Measurements from ENCODE around the gene TMTC3. TPM values are rescaled to one million over a fixed set of nuclear protein-coding genes. Genes with fewer than 3 reads are reported as not detected.
"Not testable (repeated sequence)": the region's sequence is repeated elsewhere in the genome, so short reads cannot be mapped to it uniquely, and the experiment has no call there.

TMTC3 gene
- polyA plus RNA-seq, 3 donors = 21.5 to 25.3 (median 23.3) TPM

DNA sequence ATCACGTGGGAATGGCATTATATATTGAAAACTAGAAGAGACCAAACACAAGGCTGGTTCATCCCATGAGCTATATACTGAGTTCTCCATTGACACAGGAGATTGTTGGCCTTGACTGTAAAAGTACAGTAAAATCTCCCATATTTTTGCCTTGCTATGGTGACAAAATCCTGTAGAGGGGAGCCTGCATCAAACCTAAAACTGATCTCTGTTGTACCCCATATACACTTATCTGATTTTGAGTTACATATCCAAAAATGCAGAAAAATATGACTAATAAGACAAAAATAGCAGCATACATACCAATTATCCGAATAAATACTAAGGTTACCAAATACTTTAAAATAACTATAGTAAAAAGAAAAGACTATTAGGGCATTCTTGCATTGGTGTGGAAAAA, 60.4 kb downstream of the TMTC3 start:
- DNase-seq (ENCODE audit: extremely low read depth in 1 of 11, low read depth in 9 of 11, low spot score in 4 of 11) = no peak

DNA sequence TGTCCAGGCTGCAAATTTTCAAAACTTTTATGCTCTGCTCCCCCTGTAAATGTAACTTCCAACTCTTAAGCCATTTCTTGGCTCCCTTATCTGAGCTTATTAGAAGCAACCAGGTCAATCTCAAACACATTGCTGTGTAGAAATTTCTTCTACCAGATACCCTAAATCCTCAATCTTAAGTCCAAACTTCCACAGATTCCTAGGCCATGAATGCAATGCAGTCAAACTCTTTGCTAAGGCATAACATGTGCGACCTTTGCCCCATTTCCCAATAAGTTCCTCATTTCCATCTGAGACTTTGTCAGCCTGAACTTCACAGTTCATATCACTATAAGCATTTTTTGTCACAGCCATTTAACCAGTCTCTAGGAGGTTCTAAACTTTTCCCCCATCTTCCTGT, 64.5 kb downstream of the TMTC3 start:
- no peak for DNase-seq (ENCODE audit: extremely low read depth in 1 of 11, low read depth in 9 of 11, low spot score in 4 of 11)

DNA sequence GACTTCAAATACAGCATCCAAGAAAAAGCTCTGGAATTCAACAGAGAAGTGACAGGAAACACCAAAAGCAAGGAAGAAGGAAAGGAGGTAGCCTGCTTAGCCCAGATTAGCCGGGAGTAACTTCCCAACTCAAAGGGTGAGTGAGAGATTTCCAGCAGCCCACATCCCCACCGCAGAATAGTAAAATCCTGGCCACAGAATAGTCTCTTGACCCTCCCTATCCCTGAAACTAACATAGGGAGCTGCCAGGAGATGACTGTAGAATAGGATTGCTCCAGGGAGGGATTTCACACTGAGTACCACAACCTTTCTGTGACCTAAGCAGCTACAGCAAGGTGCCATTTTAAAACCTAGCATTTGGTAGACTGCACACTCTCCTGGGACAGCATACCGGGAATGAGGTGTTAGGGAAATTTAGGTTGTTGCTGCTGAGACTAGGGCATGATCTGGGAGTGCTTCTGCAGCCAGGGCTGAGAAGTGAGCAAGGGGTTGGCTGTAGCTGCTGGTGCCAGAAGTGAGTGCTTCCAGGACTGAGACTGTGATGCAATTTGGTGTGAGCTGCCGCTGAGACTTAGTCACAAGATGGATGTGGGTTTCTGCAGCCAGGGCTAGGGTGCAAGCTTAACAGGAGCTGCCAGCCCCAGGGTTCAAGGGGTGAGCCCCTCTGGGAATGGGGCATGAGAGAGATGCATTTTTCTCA, 66.0 kb downstream of the TMTC3 start:
- no peak for DNase-seq (ENCODE audit: extremely low read depth in 1 of 11, low read depth in 9 of 11, low spot score in 4 of 11)

- DNase-seq (ENCODE audit: extremely low read depth in 1 of 11, low read depth in 9 of 11, low spot score in 4 of 11) = no peak
Measured at GRCh38 chr12:88208661-88209060, 66.6 kb downstream of the TMTC3 start.

GRCh38 chr12:88210311-88210710, 68.2 kb downstream of the TMTC3 start:
- not testable (repeated sequence) for DNase-seq (ENCODE audit: extremely low read depth in 1 of 11, low read depth in 9 of 11, low spot score in 4 of 11)

- DNase-seq (ENCODE audit: extremely low read depth in 1 of 11, low read depth in 9 of 11, low spot score in 4 of 11) = no peak
Measured at GRCh38 chr12:88218293-88218692, 76.2 kb downstream of the TMTC3 start.

- no peak for DNase-seq (ENCODE audit: extremely low read depth in 1 of 11, low read depth in 9 of 11, low spot score in 4 of 11)
Measured at GRCh38 chr12:88219861-88220260, 77.8 kb downstream of the TMTC3 start.

- no peak for DNase-seq (ENCODE audit: extremely low read depth in 1 of 11, low read depth in 9 of 11, low spot score in 4 of 11)
Measured at GRCh38 chr12:88223519-88223918, 81.4 kb downstream of the TMTC3 start.

DNA sequence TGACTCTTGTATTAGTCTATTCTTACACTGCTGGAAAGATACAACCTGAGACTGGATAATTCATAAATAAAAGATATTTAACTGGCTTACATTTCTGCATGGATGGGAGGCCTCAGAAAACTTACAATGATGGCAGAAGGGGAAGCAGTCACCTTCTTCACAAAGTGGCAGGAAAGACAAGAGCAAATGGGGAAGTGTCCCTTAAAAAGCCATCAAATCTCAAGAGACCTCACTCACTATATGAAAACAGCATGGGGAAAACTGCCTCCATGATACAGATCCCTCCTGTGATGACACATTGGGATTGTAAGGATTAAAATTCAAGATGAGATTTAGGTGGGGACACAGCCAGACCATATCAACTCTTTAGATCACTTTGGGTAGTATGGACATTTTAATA, 83.7 kb downstream of the TMTC3 start:
- DNase-seq (ENCODE audit: extremely low read depth in 1 of 11, low read depth in 9 of 11, low spot score in 4 of 11) = no peak

DNA sequence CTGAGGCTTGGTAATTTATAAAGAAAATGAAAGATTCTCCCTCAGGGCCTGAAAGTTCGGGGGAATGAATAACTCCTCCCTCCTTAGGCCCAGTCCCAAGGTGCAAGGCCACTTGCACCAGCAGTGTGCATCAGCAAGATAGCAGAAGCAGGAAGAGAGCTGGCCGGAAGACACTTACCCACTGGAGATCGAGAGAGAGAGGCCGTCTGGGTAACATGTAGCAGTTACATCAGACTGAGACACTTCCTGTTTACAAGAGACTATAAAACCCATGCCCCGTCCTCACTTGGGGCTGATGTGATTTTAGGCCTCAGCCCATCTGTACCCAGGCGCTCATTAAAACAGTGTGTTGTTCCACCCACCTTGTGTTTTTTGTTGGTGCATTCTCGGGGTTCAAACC, 85.2 kb downstream of the TMTC3 start:
- DNase-seq (ENCODE audit: extremely low read depth in 1 of 11, low read depth in 9 of 11, low spot score in 4 of 11) = no peak

- DNase-seq (ENCODE audit: extremely low read depth in 1 of 11, low read depth in 9 of 11, low spot score in 4 of 11) = no peak
Measured at GRCh38 chr12:88227871-88228270, 85.8 kb downstream of the TMTC3 start.

DNA sequence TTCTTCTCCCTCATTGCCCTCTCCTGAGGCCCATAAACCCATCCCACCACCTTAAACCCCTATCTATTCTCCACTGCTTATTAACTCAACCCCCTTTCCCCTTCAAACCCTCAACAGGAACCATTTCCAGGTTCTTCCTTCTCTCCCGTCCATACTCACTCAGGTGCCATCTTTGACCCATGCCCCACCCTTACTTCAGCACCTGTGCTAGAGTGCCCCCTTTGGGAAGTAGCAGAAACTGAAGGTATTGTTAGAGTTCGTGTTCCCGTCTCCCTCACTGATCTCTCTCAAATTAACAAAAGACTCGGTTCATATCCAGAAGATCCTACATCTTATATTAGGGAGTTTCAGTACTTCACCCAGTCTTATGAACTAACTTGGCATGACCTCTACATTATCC, 86.6 kb downstream of the TMTC3 start:
- DNase-seq (ENCODE audit: extremely low read depth in 1 of 11, low read depth in 9 of 11, low spot score in 4 of 11) = no peak

- DNase-seq (ENCODE audit: extremely low read depth in 1 of 11, low read depth in 9 of 11, low spot score in 4 of 11) = no peak
Measured at GRCh38 chr12:88230271-88230670, 88.2 kb downstream of the TMTC3 start.

DNA sequence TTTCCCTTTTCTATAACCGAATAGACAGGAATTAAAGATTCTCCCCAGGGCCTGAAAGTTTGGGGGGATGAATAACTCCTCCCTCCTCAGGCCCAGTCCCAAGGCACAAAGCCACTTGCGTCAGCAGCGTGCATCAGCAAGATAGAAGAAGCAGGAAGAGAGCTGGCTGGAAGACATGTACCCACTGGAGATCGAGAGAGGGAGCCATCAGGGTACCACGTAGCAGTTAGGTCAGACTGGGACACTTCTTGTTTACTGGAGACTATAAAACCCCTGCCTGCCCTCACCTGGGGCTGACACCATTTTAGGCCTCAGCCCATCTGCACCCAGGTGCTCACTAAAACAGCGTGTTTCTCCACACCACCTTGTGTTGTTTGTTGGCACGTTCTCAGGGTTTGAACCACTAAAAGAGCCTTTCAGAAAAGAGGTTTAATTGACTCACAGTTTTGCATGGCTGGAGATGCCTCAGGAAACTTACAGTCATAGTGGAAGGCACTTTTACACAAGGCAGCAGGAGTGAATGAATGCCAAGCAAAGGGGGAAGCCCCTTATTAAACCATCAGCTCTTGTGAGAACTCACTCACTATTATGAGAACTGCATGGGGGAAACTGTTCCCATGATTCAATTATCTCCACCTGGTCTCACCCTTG, 93.2 kb downstream of the TMTC3 start:
- no peak for DNase-seq (ENCODE audit: extremely low read depth in 1 of 11, low read depth in 9 of 11, low spot score in 4 of 11)

GRCh38 chr12:88237954-88238353, 95.8 kb downstream of the TMTC3 start:
- DNase-seq (ENCODE audit: extremely low read depth in 1 of 11, low read depth in 9 of 11, low spot score in 4 of 11) = no peak

DNA sequence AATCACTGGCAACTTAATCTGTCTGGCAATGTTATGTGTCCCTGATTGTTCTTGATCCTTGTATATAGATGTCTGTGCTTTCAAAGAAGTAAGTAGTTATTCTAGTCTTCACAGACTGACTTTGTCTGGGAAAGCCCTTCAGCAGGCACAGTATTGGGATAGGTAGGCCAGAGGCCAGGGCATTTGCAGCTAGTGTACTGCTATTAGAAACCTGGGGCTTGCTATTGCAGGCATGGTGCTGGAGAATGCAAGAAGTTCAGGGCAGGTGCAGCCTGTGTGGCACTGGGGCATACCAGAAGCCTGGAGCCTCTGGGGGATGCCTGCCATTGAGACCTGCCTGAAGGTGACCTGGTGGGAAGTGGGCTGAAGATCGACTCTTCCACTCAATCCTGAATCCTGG, 96.3 kb downstream of the TMTC3 start:
- DNase-seq (ENCODE audit: extremely low read depth in 1 of 11, low read depth in 9 of 11, low spot score in 4 of 11) = no peak

DNA sequence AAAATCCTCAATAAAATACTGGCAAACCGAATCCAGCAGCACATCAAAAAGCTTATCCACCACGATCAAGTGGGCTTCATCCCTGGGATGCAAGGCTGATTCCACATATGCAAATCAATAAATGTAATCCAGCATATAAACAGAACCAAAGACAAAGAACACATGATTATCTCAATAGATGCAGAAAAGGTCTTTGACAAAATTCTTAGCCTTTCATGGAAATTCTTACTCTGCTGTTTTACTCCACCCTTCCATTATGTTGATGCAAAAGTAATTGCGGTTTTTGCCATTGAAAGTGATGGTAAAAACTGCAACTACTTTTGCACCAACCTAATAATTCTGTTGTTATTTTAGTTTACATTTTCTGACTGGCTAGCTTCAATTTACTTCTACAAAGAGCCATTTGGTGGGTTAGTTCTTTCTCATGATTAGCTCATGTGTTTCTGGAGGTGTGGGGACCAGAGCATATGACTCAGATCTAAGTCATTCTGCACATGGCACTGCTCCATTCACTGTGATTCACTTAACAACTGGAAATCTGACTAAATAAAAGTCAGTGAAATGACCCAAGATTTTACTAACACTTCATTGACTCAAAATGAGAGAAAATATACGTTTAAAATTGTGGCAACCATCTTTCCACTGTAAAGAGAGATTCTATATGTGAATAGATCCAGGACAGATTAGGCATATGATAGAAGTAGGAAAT, 99.9 kb downstream of the TMTC3 start:
- DNase-seq (ENCODE audit: extremely low read depth in 1 of 11, low read depth in 9 of 11, low spot score in 4 of 11) = no peak

DNA sequence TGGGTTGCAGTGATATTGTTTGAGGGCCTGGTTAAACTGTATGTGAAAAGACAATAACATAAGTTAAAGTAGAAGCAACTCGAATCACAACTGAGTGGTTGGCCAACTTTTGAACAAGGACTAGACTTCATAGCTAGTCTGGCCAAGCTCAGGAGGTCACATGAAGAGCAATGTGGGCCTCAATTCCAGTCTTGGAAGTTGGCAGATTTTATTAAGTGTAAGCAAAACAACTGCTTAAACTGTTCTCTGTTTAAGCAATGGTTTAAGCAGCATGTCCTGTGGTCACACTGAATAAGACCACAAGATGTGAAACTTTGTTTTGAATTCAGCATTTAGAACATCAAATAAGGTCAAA, 100.4 kb downstream of the TMTC3 start:
- no peak for DNase-seq (ENCODE audit: extremely low read depth in 1 of 11, low read depth in 9 of 11, low spot score in 4 of 11)

DNA sequence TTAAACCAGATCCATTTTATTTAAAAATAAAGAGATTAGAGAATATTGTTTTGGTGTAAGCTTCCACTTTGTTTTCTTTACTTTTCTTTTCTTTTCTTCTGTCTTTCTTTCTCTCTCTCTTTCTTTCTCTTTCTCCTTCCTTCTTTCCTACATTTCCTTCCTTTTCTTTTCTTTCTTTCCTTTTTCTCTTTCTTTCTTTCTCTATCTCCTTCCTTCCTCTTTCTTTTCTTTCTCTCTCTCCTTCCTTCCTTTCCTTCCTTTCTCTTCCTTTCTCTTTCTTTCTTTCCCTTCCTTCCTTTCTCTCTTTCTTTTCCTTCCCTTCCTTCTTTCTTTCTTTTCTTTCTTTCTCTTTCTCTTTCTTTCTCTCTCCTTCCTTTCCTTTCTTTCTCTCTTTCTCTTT, 100.8 kb downstream of the TMTC3 start:
- no peak for DNase-seq (ENCODE audit: extremely low read depth in 1 of 11, low read depth in 9 of 11, low spot score in 4 of 11)

DNA sequence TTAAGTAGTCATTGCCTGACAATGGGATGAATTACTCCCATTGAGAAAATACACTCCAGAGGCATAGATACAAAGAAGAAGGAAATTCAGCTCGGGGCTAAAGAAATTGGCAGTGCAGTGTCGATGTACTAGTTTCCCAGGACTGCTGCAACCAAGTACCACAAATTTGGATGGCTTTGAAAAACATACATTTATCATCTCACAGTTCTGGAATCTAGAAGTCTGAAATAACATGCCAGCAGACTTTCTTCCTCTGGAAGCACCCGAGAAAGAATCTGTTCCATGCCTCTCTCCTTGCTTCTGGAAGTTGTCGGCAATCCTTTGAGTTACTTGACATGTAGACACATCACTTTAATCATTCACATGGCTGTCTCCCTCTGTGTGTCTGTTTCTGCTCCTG, 101.9 kb downstream of the TMTC3 start:
- DNase-seq (ENCODE audit: extremely low read depth in 1 of 11, low read depth in 9 of 11, low spot score in 4 of 11) = no peak

DNA sequence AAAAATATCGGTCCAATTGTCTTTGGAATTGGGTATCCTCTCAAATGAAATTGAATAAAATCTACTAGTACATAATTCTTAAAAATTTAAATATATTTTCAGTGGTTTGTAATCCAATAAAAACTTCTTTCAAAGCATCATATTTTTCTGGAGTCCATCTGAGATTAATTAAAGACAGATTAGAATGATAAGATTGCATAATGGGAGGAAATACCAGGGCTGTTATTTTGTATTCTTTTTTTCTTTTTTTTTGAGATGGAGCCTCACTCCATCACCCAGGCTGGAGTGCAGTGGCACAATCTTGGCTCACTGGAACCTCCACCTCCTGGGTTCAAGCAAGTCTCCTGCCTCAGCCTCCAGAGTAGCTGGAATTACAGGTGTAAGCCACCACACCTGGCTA, 103.8 kb downstream of the TMTC3 start:
- DNase-seq (ENCODE audit: extremely low read depth in 1 of 11, low read depth in 9 of 11, low spot score in 4 of 11) = no peak
